HG03097 (cell line): ENCODE results near the gene SIX6.
"Not testable (repeated sequence)": the region's sequence is repeated elsewhere in the genome, so short reads cannot be mapped to it uniquely, and the experiment has no call there.

Experiments
- ATAC-seq: cut with Tn5 transposase; IDR thresholded peaks from one replicate; pipeline ENCODE4 v1.9.1; 2021; ENCODE audit not compliant: unreplicated experiment, low FRiP score

Gene SIX6

GRCh38 chr14:60508707-60509437 is at the start of gene SIX6:
Gene SIX6, plus strand, starts transcription at chr14:60509146. Its CDS starts 253 bp downstream, at chr14:60509399.
- no peak for ATAC-seq

- not testable (repeated sequence) for ATAC-seq
Observed at GRCh38 chr14:60480248-60480647, 28.7 kb upstream of the SIX6 start.

DNA sequence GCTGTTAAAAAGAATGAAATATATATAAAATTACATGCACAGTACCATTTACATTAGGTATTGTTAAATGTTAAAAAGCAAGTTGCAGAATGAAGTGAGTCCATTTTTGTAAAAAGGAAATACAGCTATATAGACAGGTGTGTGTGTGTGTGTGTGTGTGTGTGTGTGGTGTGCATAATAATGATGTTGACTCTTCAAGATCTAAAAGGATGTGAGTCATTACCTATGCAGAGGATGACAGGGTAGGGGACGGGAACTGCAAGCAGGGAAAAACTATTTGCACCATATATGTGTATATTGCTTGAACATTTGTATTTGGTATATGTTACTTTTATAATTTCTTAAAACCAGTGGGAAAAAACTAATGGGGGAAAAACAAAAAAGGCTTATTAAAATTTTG is 26.2 kb upstream of the SIX6 start:
- ATAC-seq = no peak

- ATAC-seq = no peak
Observed at GRCh38 chr14:60485057-60485597, 23.8 kb upstream of the SIX6 start.

DNA sequence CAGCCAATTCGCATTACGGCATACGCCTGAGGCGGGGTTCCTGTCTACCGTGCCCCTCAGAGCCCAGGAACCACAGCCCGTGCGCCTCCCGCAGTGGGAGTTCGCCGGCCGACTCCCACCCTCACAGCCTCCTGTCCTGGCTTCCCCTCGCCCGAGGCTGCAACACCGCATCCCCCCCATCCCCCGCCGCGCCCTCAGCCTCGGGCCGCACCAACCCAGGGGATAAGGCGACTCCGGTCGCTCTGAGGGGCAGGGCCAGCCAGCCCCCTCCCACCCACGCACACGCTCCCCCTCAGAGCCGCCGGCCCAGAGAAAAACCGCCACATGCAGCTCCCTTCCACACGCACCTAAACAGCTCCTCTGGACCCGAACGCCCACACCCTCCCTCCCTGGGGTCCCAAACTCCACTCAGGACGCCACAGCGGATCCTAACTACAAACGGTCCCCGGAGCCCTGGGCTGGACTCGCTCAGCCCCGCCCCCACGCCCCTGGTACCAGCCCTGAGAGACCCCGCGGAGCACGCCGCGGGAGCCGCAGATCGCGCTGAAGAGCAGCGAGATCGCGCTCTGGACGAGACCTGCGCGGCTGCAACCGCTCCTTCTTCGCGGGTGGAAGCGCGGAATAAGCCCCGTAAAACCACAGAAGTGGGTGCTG is 23.2 kb upstream of the SIX6 start, which contains the start of gene C14orf39:
Gene C14orf39 (minus strand): TSS at position 466 of the 654 bp plus-strand sequence. CDS start 985 bp downstream, outside the sequence.
- ATAC-seq = no peak

GRCh38 chr14:60487211-60487610 is 21.7 kb upstream of the SIX6 start:
- ATAC-seq = no peak

- ATAC-seq = no peak
Observed at GRCh38 chr14:60488175-60488574, 20.8 kb upstream of the SIX6 start.

GRCh38 chr14:60490270-60490669 is 18.7 kb upstream of the SIX6 start:
- no peak for ATAC-seq

GRCh38 chr14:60495946-60496345 is 13.0 kb upstream of the SIX6 start:
- no peak for ATAC-seq

GRCh38 chr14:60502541-60502940 is 6.4 kb upstream of the SIX6 start:
- ATAC-seq = no peak

DNA sequence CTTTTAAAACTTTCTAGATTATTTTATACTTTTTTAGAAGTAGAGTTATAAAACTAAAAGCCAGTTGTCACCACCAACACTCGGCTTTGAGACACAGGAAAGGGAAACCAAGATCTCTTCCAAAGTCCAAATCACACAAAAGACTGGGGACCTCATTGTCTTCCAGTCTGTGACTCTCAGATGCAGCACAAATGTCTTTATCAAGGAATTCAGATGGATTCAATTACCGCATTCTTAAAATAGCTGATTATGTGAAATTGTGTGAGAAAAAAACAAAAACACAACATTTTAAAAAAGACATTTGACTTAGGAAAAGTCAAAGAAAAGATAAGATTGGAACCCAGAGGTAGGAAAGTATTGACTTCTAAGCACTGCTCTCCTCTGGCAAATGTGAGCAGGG is 3.5 kb upstream of the SIX6 start:
- ATAC-seq = no peak

- ATAC-seq = no peak
Observed at GRCh38 chr14:60506010-60506409, 2.9 kb upstream of the SIX6 start.

GRCh38 chr14:60506462-60506984 is 2.4 kb upstream of the SIX6 start:
- ATAC-seq = no peak

DNA sequence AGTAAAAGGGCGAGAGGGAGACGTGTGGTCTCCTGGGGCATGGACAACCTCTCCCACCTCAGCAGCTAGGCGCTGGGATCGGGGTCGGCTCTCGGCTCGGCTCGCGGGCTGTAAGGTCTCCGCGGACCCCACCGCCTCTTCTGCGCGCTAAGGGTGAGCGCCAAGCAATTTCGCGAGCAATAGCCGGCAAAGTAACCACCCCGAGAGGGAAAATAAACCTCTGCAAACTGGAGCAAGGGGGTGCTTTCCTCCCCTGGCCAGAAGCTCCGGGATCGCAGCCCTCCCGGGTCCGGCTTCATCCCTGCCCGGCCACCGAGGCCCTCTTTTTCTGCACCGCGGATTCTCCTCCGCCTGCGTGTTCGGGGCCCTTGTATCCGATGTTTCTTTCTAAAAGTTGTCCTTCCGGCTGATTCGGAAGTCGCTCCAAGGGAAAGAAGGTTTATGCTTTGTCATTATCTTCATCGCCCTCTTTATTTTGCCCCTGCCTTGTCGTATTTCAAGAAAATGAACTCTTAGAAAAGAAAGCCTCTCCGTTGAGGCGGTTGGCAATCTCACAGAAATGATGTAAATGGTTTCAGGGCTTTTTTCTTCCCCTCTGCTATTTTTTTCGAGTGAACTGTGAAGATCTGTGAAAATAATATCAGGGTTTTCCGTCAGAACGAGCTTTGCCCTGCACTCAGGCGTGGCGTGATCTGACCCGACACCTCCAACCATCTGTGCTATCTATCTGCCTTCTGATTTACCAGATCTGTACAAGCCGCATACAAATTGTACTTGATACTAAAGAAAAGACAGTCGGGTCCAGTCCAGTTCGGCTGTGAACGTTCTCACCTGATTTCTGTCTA is 1.7 kb upstream of the SIX6 start:
- ATAC-seq = no peak

GRCh38 chr14:60508363-60508706 is 611 bp upstream of the SIX6 start:
- no peak for ATAC-seq

DNA sequence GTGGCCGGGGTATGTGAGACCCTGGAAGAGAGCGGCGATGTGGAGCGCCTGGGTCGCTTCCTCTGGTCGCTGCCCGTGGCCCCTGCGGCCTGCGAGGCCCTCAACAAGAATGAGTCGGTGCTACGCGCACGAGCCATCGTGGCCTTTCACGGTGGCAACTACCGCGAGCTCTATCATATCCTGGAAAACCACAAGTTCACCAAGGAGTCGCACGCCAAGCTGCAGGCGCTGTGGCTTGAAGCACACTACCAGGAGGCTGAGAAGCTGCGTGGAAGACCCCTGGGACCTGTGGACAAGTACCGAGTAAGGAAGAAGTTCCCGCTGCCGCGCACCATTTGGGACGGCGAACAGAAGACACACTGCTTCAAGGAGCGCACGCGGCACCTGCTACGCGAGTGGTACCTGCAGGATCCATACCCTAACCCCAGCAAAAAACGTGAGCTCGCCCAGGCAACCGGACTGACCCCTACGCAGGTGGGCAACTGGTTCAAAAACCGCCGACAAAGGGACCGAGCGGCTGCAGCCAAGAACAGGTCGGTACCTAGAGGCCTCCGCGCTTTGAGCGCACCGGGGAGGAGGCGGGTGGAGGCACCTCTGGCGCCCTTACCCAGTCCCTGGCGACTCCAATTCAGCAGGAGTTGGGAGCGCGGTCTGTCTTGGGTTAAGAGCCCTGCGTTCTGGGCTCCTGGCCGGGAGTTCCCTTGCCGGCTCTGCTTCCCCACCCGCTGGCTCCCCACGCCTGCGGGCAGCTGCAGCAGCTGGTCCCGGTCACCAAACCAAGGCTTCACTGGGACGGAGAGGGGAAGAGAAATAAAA is 700 bp downstream of the SIX6 start:
- no peak for ATAC-seq

DNA sequence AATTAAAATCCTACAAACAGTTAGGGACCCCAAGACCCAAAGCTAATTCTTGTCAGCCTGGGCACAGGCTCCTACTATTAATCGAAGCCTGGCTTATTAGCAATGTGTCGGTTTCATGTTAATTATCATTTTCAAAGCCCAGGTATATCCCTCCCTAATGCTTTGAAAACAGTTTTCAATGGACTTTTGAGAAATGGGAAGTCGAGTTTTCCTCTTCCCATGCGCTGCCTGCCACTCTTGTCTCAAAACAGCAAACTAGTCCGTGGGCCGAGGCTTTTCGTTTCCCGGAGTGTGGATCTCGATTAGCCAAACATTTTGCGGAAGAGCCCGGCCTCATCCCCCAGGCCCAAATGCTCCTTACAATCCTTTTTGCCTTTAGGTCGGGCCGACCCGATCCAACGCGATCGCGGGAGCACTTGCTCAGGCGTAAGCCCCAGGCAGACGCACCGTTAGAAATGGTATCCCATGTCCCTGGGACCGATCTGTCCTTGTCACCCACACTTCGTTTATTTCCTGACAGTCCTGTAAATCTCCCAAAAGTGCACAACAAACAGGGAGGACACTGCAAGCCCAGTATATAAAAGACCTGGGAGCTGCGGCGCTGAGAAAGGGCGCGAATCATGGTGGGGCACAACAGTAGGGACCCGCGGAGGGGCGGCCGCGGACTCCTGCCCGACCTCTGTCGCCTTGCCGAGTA is 1.5 kb downstream of the SIX6 start:
- no peak for ATAC-seq

DNA sequence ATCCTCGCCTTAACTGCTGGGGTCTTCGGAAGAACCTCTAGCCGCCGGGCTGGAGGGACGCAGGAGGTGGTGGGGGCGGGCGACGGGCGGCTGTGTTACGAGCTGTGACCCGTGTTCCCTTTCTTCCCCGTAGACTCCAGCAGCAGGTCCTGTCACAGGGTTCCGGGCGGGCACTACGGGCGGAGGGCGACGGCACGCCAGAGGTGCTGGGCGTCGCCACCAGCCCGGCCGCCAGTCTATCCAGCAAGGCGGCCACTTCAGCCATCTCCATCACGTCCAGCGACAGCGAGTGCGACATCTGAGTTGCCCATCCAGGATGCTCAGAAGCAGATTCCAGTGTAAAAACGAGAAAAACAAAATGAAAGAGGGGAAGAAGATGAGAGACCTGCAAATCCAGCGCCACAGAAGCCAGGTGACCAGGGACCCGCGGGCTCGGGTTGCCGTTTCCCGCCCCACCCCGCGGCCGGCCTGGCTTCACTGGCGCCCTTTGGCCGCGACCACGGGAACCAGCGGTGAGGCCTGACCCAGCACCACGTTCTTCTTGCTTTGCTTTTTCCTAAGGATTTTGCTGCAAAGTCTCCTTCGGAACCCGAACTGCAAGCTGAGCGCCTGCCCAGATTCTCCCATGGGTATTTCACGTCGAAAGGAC is 2.1 kb downstream of the SIX6 start:
- no peak for ATAC-seq

GRCh38 chr14:60512126-60512525 is 3.2 kb downstream of the SIX6 start:
- ATAC-seq = no peak
